Astrocyte (in vitro differentiated cells and primary cell): ENCODE measurements around the gene TMEM30A. TPM values are rescaled to one million over a fixed set of nuclear protein-coding genes. Genes with fewer than 3 reads are reported as not detected.
A peak's percentile ranks its signal among the peaks of the same experiment; 100 is the strongest.

ENCODE experiments used
- DNase-seq: peaks from one replicate; pipeline ENCODE4 v3.0.0-alpha.2; 2010; ENCODE audit warnings: low read depth
- FAIRE-seq: peaks from 2 replicates; lab custom pipeline; 2011; peaks lifted over from hg19 to GRCh38; lab: Jason Lieb, UNC
- H2AFZ ChIP-seq: 2 replicates; pipeline ENCODE4 v1.6.0; 2012; ENCODE audit warnings: low read depth, low read length, inconsistent platforms
- H3K27ac ChIP-seq: 2 replicates; pipeline ENCODE4 v1.5.1; 2011; ENCODE audit warnings: low read depth, low read length, inconsistent platforms
- H3K27me3 ChIP-seq: 2 replicates; pipeline ENCODE4 v1.6.0; 2011; ENCODE audit warnings: low read length, inconsistent platforms; ENCODE audit not compliant: insufficient read depth
- H3K36me3 ChIP-seq: 2 replicates; pipeline ENCODE4 v1.5.1; 2011; ENCODE audit warnings: low read length, inconsistent platforms; ENCODE audit not compliant: insufficient read depth
- H3K4me1 ChIP-seq: 2 replicates; pipeline ENCODE4 v1.5.1; 2011; ENCODE audit warnings: low read length, inconsistent platforms; ENCODE audit not compliant: insufficient read depth
- H3K4me2 ChIP-seq: 2 replicates; pipeline ENCODE4 v1.6.0; 2012; ENCODE audit warnings: low read length, inconsistent platforms
- H3K4me3 ChIP-seq: 2 replicates; pipeline ENCODE4 v1.5.1; 2011; ENCODE audit warnings: low read depth, mild to moderate bottlenecking, low read length, inconsistent platforms; ENCODE audit not compliant: insufficient read depth
- H3K79me2 ChIP-seq: 2 replicates; pipeline ENCODE4 v1.6.0; 2012; ENCODE audit warnings: mild to moderate bottlenecking, low read length, inconsistent platforms; ENCODE audit not compliant: insufficient read depth
- H3K9ac ChIP-seq: 2 replicates; pipeline ENCODE4 v1.6.0; 2012; ENCODE audit warnings: mild to moderate bottlenecking, low read length, inconsistent platforms
- H3K9me3 ChIP-seq: 2 replicates; pipeline ENCODE4 v1.5.1; 2012; ENCODE audit warnings: low read depth, mild to moderate bottlenecking, low read length, inconsistent platforms; ENCODE audit not compliant: insufficient read depth
- H4K20me1 ChIP-seq: 2 replicates; pipeline ENCODE4 v1.6.0; 2012; ENCODE audit warnings: low read length, inconsistent platforms; ENCODE audit not compliant: insufficient read depth
- H3K27ac Mint-ChIP-seq: one replicate; pipeline ENCODE4 v1.8.0; 2021; ENCODE audit warnings: mild to moderate bottlenecking, mixed read lengths; ENCODE audit not compliant: unreplicated experiment
- H3K27me3 Mint-ChIP-seq: one replicate; pipeline ENCODE4 v1.8.0; 2021; ENCODE audit warnings: low read depth, mixed read lengths; ENCODE audit not compliant: unreplicated experiment
- H3K36me3 Mint-ChIP-seq: one replicate; pipeline ENCODE4 v1.8.0; 2021; ENCODE audit warnings: low read depth, mixed read lengths; ENCODE audit not compliant: unreplicated experiment
- H3K4me1 Mint-ChIP-seq: one replicate; pipeline ENCODE4 v1.8.0; 2021; ENCODE audit warnings: low read depth, mixed read lengths; ENCODE audit not compliant: unreplicated experiment
- H3K4me3 Mint-ChIP-seq: one replicate; pipeline ENCODE4 v1.8.0; 2021; ENCODE audit warnings: mild to moderate bottlenecking, moderate library complexity, mixed read lengths; ENCODE audit not compliant: unreplicated experiment
- H3K9me3 Mint-ChIP-seq: one replicate; pipeline ENCODE4 v1.8.0; 2021; ENCODE audit warnings: mild to moderate bottlenecking, mixed read lengths; ENCODE audit not compliant: unreplicated experiment
- EZH2 ChIP-seq: IDR thresholded peaks from 2 replicates; pipeline ENCODE4 v1.6.1; 2012; ENCODE audit warnings: mild to moderate bottlenecking, low read length, inconsistent platforms; ENCODE audit not compliant: insufficient read depth
- total RNA-seq: library from RNA; stranded (reverse); gene quantifications from 2 replicates; pipeline ENCODE4 v1.2.1, GENCODE V29; 2021
- TF ChIP-seq, protein P1 (sequence below): IDR thresholded peaks from 2 replicates; pipeline ENCODE4 v1.5.1; 2011; ENCODE audit warnings: low read depth, mild to moderate bottlenecking, inconsistent platforms, low read length, moderate library complexity; ENCODE audit not compliant: insufficient read depth

The TMEM30A gene
- total RNA-seq, 1 donor from 2014 or later: 166 TPM

DNA sequence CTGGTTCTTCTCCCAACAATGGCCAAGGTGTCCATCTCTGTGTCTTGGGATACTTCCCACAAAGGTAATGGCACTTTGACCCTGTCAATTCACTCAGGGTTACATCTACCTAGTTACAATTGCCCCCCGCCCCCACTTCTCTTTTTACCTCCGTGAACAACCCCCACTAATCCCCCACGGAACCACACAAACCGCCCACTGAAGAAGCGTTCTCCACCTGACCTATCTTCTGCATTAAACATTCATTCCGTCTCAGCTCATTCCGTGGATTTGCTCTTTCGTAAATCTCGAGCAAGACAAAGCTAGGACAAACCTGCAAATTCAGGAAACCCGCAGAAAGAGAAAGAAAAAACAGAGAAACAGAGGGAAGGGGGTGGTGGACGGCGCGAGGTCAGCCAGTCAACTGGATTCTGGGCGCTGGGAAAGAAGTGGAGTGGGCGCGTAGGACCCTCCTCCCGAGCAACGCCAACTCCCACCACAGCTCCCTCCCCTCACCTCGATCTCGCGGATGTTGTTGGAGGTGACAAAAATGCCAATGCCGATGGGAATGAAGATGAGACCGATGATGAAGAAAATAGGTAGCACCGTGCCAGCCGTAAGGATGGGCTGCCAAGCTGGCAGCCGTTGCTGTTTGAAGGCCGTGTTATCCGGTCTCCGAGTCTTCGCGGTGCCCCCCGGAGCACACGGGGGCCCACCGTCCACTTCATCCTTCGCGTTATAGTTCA is 523 bp downstream of the TMEM30A start:
- no peaks in the 10 kb centered on the region for H3K9me3 Mint-ChIP-seq
- no peaks in the 10 kb centered on the region for H3K36me3 Mint-ChIP-seq
- FAIRE-seq (no peak), DNase-seq (peak; percentile 37)
- Histone ChIP-seq H3K79me2 (peaks cover 58% of the 10 kb centered on the region), H3K4me1 (peaks cover 13% of the 10 kb centered on the region), H3K9me3 (no peaks in the 10 kb centered on the region), H3K4me2 (peak overlapping the region; percentile 97), H3K4me3 (peak overlapping the region; percentile 90), H3K9ac (peak overlapping the region; percentile 96), H4K20me1 (peaks cover 43% of the 10 kb centered on the region), H3K27ac (peak overlapping the region; percentile 90), H3K27me3 (no peaks in the 10 kb centered on the region), H2AFZ (peak overlapping the region; percentile 82), H3K36me3 (no peaks in the 10 kb centered on the region)
- peaks cover 12% of the 10 kb centered on the region for H3K4me1 Mint-ChIP-seq
- no peak overlapping the region for H3K27ac Mint-ChIP-seq
- H3K27me3 Mint-ChIP-seq: no peaks in the 10 kb centered on the region
- no peak overlapping the region for H3K4me3 Mint-ChIP-seq
- no peak for TF ChIP-seq EZH2
- TF ChIP-seq, protein P1, sequence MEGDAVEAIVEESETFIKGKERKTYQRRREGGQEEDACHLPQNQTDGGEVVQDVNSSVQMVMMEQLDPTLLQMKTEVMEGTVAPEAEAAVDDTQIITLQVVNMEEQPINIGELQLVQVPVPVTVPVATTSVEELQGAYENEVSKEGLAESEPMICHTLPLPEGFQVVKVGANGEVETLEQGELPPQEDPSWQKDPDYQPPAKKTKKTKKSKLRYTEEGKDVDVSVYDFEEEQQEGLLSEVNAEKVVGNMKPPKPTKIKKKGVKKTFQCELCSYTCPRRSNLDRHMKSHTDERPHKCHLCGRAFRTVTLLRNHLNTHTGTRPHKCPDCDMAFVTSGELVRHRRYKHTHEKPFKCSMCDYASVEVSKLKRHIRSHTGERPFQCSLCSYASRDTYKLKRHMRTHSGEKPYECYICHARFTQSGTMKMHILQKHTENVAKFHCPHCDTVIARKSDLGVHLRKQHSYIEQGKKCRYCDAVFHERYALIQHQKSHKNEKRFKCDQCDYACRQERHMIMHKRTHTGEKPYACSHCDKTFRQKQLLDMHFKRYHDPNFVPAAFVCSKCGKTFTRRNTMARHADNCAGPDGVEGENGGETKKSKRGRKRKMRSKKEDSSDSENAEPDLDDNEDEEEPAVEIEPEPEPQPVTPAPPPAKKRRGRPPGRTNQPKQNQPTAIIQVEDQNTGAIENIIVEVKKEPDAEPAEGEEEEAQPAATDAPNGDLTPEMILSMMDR: no peak

GRCh38 chr6:75282706-75283105 is 1.9 kb downstream of the TMEM30A start:
- FAIRE-seq (no peak), DNase-seq (no peak)
- Mint-ChIP-seq H3K27ac (peak overlapping the region; percentile 48), H3K36me3 (no peaks in the 10 kb centered on the region), H3K27me3 (no peaks in the 10 kb centered on the region), H3K4me1 (peaks cover 21% of the 10 kb centered on the region), H3K9me3 (no peaks in the 10 kb centered on the region), H3K4me3 (no peak overlapping the region)
- no peak overlapping the region for H2AFZ ChIP-seq
- peaks cover 53% of the 10 kb centered on the region for H4K20me1 ChIP-seq
- TF ChIP-seq, protein P1: no peak
- no peak for TF ChIP-seq EZH2
- no peaks in the 10 kb centered on the region for H3K9me3 ChIP-seq
- H3K36me3 ChIP-seq: no peaks in the 10 kb centered on the region
- H3K4me1 ChIP-seq: peaks cover 22% of the 10 kb centered on the region
- H3K79me2 ChIP-seq: peaks cover 72% of the 10 kb centered on the region
- H3K9ac ChIP-seq: peak overlapping the region; percentile 96
- no peaks in the 10 kb centered on the region for H3K27me3 ChIP-seq
- H3K27ac ChIP-seq: no peak overlapping the region
- H3K4me2 ChIP-seq: peak overlapping the region; percentile 97
- H3K4me3 ChIP-seq: peak overlapping the region; percentile 90

GRCh38 chr6:75281653-75282052 is 2.9 kb downstream of the TMEM30A start:
- no peaks in the 10 kb centered on the region for H3K27me3 Mint-ChIP-seq
- no peak overlapping the region for H3K27ac ChIP-seq
- no peaks in the 10 kb centered on the region for H3K9me3 Mint-ChIP-seq
- TF ChIP-seq, protein P1: no peak
- no peak for TF ChIP-seq EZH2
- peaks cover 25% of the 10 kb centered on the region for H3K4me1 Mint-ChIP-seq
- peaks cover 53% of the 10 kb centered on the region for H4K20me1 ChIP-seq
- H3K4me3 ChIP-seq: no peak overlapping the region
- peak overlapping the region; percentile 47 for H3K9ac ChIP-seq
- peaks cover 82% of the 10 kb centered on the region for H3K79me2 ChIP-seq
- no peaks in the 10 kb centered on the region for H3K36me3 ChIP-seq
- no peaks in the 10 kb centered on the region for H3K9me3 ChIP-seq
- no peak overlapping the region for H3K4me3 Mint-ChIP-seq
- H3K27me3 ChIP-seq: no peaks in the 10 kb centered on the region
- peaks cover 22% of the 10 kb centered on the region for H3K4me1 ChIP-seq
- FAIRE-seq (no peak), DNase-seq (no peak)
- H3K4me2 ChIP-seq: peak overlapping the region; percentile 97
- no peak overlapping the region for H2AFZ ChIP-seq
- H3K36me3 Mint-ChIP-seq: no peaks in the 10 kb centered on the region
- H3K27ac Mint-ChIP-seq: no peak overlapping the region
